H1 (cell line): Measurements from ENCODE around the gene ACOT12. TPM values are rescaled to one million over a fixed set of nuclear protein-coding genes. Genes with fewer than 3 reads are reported as not detected.

ENCODE experiments used
- CTCF ChIA-PET: fragments of 300-600 bp; sonication (Branson Sonifier 250); formaldehyde crosslinking; loops from one replicate; lab custom pipeline; 2021; ENCODE audit not compliant: partially characterized antibody; lab: Charles Lee
- POLR2A ChIA-PET: fragments of 300-600 bp; sonication (Branson Sonifier 250); formaldehyde crosslinking; loops from one replicate; lab custom pipeline; 2021; ENCODE audit warnings: inconsistent platforms; ENCODE audit not compliant: partially characterized antibody; lab: Charles Lee
- DNase-seq, 2 experiments: peaks; one replicate each; pipeline versions ENCODE4 v3.0.0 to v3.0.0-alpha.2; 2010 to 2022; ENCODE audit warnings: low spot score in 2 of 2, low read depth in 1 of 2, mixed read lengths in 1 of 2
- FAIRE-seq: peaks from 2 replicates; lab custom pipeline; 2011; peaks lifted over from hg19 to GRCh38; lab: Jason Lieb, UNC
- H2AFZ ChIP-seq: 2 replicates; pipeline ENCODE4 v1.8.1; 2012; ENCODE audit warnings: low read length, inconsistent platforms
- H2AK5ac ChIP-seq: 2 replicates; pipeline ENCODE4 v1.6.1; 2013; ENCODE audit warnings: low read depth, low read length
- H2BK120ac ChIP-seq: replicated peaks from 2 replicates; pipeline ENCODE3; 2013; ENCODE audit warnings: low read depth, low read length, inconsistent platforms
- H2BK12ac ChIP-seq: 2 replicates; pipeline ENCODE4 v1.6.1; 2013; ENCODE audit warnings: low read depth, low read length
- H2BK15ac ChIP-seq: 2 replicates; pipeline ENCODE4 v1.6.1; 2013; ENCODE audit warnings: low read length
- H2BK20ac ChIP-seq: 2 replicates; pipeline ENCODE4 v1.6.1; 2013; ENCODE audit warnings: low read length
- H2BK5ac ChIP-seq: 2 replicates; pipeline ENCODE4 v1.6.1; 2013; ENCODE audit warnings: low read depth, low read length
- H3K14ac ChIP-seq: 2 replicates; pipeline ENCODE4 v1.6.1; 2013; ENCODE audit warnings: inconsistent platforms; ENCODE audit not compliant: insufficient read length
- H3K18ac ChIP-seq: 2 replicates; pipeline ENCODE4 v1.6.1; 2013; ENCODE audit warnings: low read length; ENCODE audit errors: extremely low read depth
- H3K23ac ChIP-seq: 2 replicates; pipeline ENCODE4 v1.6.1; 2013; ENCODE audit warnings: inconsistent platforms; ENCODE audit not compliant: insufficient read length
- H3K23me2 ChIP-seq: 2 replicates; pipeline ENCODE4 v1.6.1; 2013; ENCODE audit warnings: low read depth, low read length
- H3K27ac ChIP-seq: 2 replicates; pipeline ENCODE4 v1.6.1; 2011; ENCODE audit warnings: low read depth, low read length, inconsistent platforms
- H3K27me3 ChIP-seq, 4 experiments: replicated peaks in 1 of 4; 1 replicate in 1 of 4; 2 replicates in 3 of 4; pipeline versions ENCODE4 v1.6.1 to v1.8.1; 2011 to 2013; ENCODE audit warnings: low read length in 3 of 4, mild to moderate bottlenecking in 3 of 4, inconsistent platforms in 2 of 4, mixed read lengths in 2 of 4, moderate library complexity in 1 of 4; ENCODE audit not compliant: control insufficient read depth in 3 of 4, insufficient read depth in 3 of 4; ENCODE audit errors: extremely low read depth in 1 of 4
- H3K36me3 ChIP-seq, 4 experiments: 2 replicates each; pipeline versions ENCODE4 v1.6.1 to v1.8.1; 2011 to 2013; ENCODE audit warnings: mild to moderate bottlenecking in 4 of 4, low read length in 3 of 4, moderate library complexity in 2 of 4, control low read depth in 1 of 4, inconsistent platforms in 1 of 4; ENCODE audit not compliant: insufficient read depth in 4 of 4, control insufficient read depth in 2 of 4
- H3K4ac ChIP-seq: replicated peaks from 2 replicates; pipeline ENCODE3; 2013; ENCODE audit warnings: low read length, low read depth, mixed read lengths, inconsistent platforms; ENCODE audit not compliant: insufficient read length
- H3K4me1 ChIP-seq, 4 experiments: replicated peaks in 1 of 4; 1 replicate in 1 of 4; 2 replicates in 3 of 4; pipeline versions ENCODE4 v1.6.1 to v1.8.1; 2011 to 2013; ENCODE audit warnings: low read length in 3 of 4, inconsistent platforms in 2 of 4, mixed read lengths in 1 of 4; ENCODE audit not compliant: insufficient read depth in 4 of 4, control insufficient read depth in 3 of 4
- H3K4me2 ChIP-seq, 2 experiments: 2 replicates each; pipeline versions ENCODE4 v1.6.1 to v1.8.1; 2011 to 2013; ENCODE audit warnings: low read depth in 2 of 2, low read length in 2 of 2, control low read depth in 1 of 2, inconsistent platforms in 1 of 2, mild to moderate bottlenecking in 1 of 2; ENCODE audit not compliant: insufficient read depth in 1 of 2
- H3K4me3 ChIP-seq, 4 experiments: fragments of 200-600, 300-600 bp in 1 of 4; sonication (generic), shearing (Covaris generic), sonication (Bioruptor Twin) in 1 of 4; 2 replicates each; pipeline versions ENCODE4 v1.5.1 to v1.8.1; 2011 to 2016; ENCODE audit warnings: low read length in 4 of 4, low read depth in 3 of 4, control low read depth in 2 of 4, inconsistent platforms in 2 of 4, mild to moderate bottlenecking in 2 of 4, mixed read lengths in 1 of 4, moderate library complexity in 1 of 4; ENCODE audit not compliant: insufficient read depth in 2 of 4; ENCODE audit errors: extremely low read depth in 1 of 4
- H3K56ac ChIP-seq: replicated peaks from 2 replicates; pipeline ENCODE3; 2013; ENCODE audit warnings: low read depth, mild to moderate bottlenecking, mixed read lengths, low read length, inconsistent platforms; ENCODE audit not compliant: insufficient read length
- H3K79me1 ChIP-seq: 2 replicates; pipeline ENCODE4 v1.6.1; 2013; ENCODE audit warnings: low read depth, low read length, control low read depth
- H3K79me2 ChIP-seq, 2 experiments: 2 replicates each; pipeline versions ENCODE4 v1.6.1 to v1.8.1; 2012 to 2013; ENCODE audit warnings: low read length in 2 of 2, mild to moderate bottlenecking in 2 of 2, inconsistent platforms in 1 of 2; ENCODE audit not compliant: insufficient read depth in 2 of 2, control insufficient read depth in 1 of 2
- H3K9ac ChIP-seq, 4 experiments: replicated peaks in 1 of 4; 1 replicate in 1 of 4; 2 replicates in 3 of 4; pipeline versions ENCODE4 v1.6.1 to v1.8.1; 2011 to 2013; ENCODE audit warnings: low read depth in 3 of 4, low read length in 3 of 4, control low read depth in 2 of 4, mild to moderate bottlenecking in 2 of 4, moderate library complexity in 2 of 4, inconsistent platforms in 1 of 4; ENCODE audit errors: extremely low read depth in 1 of 4
- H3K9me3 ChIP-seq, 2 experiments: 2 replicates each; pipeline versions ENCODE4 v1.6.1 to v1.8.1; 2012 to 2013; ENCODE audit warnings: mild to moderate bottlenecking in 2 of 2, moderate library complexity in 2 of 2, control low read depth in 1 of 2, inconsistent platforms in 1 of 2, low read depth in 1 of 2, low read length in 1 of 2, mixed read lengths in 1 of 2; ENCODE audit not compliant: insufficient read depth in 2 of 2
- H4K20me1 ChIP-seq, 2 experiments: replicated peaks in 1 of 2; 2 replicates each; pipeline versions ENCODE3 to v1.8.1; 2011 to 2013; ENCODE audit warnings: inconsistent platforms in 2 of 2, low read length in 2 of 2, mild to moderate bottlenecking in 1 of 2; ENCODE audit not compliant: insufficient read depth in 2 of 2, control insufficient read depth in 1 of 2
- H4K5ac ChIP-seq: 2 replicates; pipeline ENCODE4 v1.6.1; 2013; ENCODE audit warnings: low read length, low read depth, mixed read lengths, inconsistent platforms; ENCODE audit not compliant: insufficient read length
- H4K8ac ChIP-seq: 2 replicates; pipeline ENCODE4 v1.8.0; 2013; ENCODE audit warnings: mild to moderate bottlenecking, moderate library complexity, low read length, inconsistent platforms; ENCODE audit not compliant: insufficient read depth; ENCODE audit errors: extremely low read depth
- H4K91ac ChIP-seq: replicated peaks from 2 replicates; pipeline ENCODE3; 2013; ENCODE audit warnings: low read length, mixed read lengths, inconsistent platforms; ENCODE audit not compliant: insufficient read length
- CBX5 ChIP-seq: fragments of 300-800, 300-1000 bp; sonication (generic); IDR thresholded peaks from 2 replicates; pipeline ENCODE4 v1.7.1; 2016; ENCODE audit warnings: antibody characterized with exemption, low read length, low read depth
- POLR2A ChIP-seq, 2 experiments: IDR thresholded peaks; 1 replicate in 1 of 2; 2 replicates in 1 of 2; pipeline ENCODE4 v1.6.1; 2011; ENCODE audit warnings: low read depth in 2 of 2, low read length in 2 of 2, mild to moderate bottlenecking in 2 of 2; ENCODE audit errors: control extremely low read depth in 1 of 2
- WGBS, 2 experiments: shearing (Covaris generic) in 1 of 2; methylation state at CpG; one replicate each; pipeline versions ENCODE4 v1.1.6 to v1.1.7; 2013 to 2015; ENCODE audit warnings: low lambda C conversion rate in 2 of 2, mixed read lengths in 2 of 2, inconsistent platforms in 1 of 2, low coverage in 1 of 2, missing lambda C conversion rate in 1 of 2; ENCODE audit not compliant: insufficient replicate concordance in 2 of 2, insufficient coverage in 1 of 2, insufficient read length in 1 of 2; ENCODE audit errors: extremely low coverage in 1 of 2, missing lambda C conversion rate in 1 of 2; 5-methylcytosine and 5-hydroxymethylcytosine counted together
- polyA plus RNA-seq, 7 experiments: library from polyadenylated mRNA; depleted of rRNA in 3 of 7; stranded (reverse) in 5 of 7; unstranded in 2 of 7; fragments of >200 nt in 5 of 7; fragments of 200-250 nt in 2 of 7; gene quantifications; 1 replicate in 5 of 7; 2 replicates in 1 of 7; 4 replicates in 1 of 7; pipeline versions ENCODE4 v1.2.1 to v1.2.3, GENCODE V29; 2011 to 2013; ENCODE audit warnings: missing spikeins in 2 of 7, mixed read lengths in 2 of 7
- total RNA-seq: library from RNA; stranded (reverse); fragmentation: NEBNext Ultra II Directional; extraction: Animal tissue kit (Norgen Biotek cat#: 25700); gene quantifications from 2 replicates; pipeline ENCODE4 v1.2.1, GENCODE V29; 2021

The ACOT12 gene
- total and polyA plus RNA-seq, 2 of the 8 experiments (the other 6 are each of a cell fraction or from before 2014, with no cell fraction given) = 0.29 TPM; not detected in 1

- Histone ChIP-seq H2BK20ac (no peak overlapping the region), H2AFZ (no peak overlapping the region), H3K18ac (no peak overlapping the region), H3K9ac (no peak overlapping the region)
- TF ChIP-seq POLR2A (IDR thresholded peaks at IDR 0.05; ENCODE audit: control extremely low read depth in 1 of 2, low read depth in 2 of 2, low read length in 2 of 2) (no peak), CBX5 (no peak)
- TF ChIP-seq, all 59 proteins: peak for 0
- 100% methylated on average over 1 of the region's 1 CpG; no CpG with 5 or more reads in 1 of the 2 experiments for WGBS, 2 experiments
- Histone ChIP-seq H3K23ac (no peak overlapping the region), H3K14ac (no peak overlapping the region), H3K4me2 (no peak overlapping the region), H2BK15ac (no peak overlapping the region), H3K9me3 (no peaks in the 10 kb centered on the region), H3K4me1 (no peaks in the 10 kb centered on the region), H2BK5ac (no peak overlapping the region), H3K4ac (no peak overlapping the region), H3K56ac (no peak overlapping the region), H4K20me1 (no peaks in the 10 kb centered on the region), H2BK12ac (no peak overlapping the region), H3K27ac (no peak overlapping the region), H2BK120ac (no peak overlapping the region), H4K8ac (no peak overlapping the region), H4K5ac (no peak overlapping the region), H3K36me3 (no peaks in the 10 kb centered on the region; a peak in 1 of 8 replicates), H3K27me3 (no peaks in the 10 kb centered on the region), H3K4me3 (no peak overlapping the region), H3K79me2 (no peaks in the 10 kb centered on the region), H4K91ac (no peak overlapping the region), H3K79me1 (no peaks in the 10 kb centered on the region), H2AK5ac (no peak overlapping the region), H3K23me2 (no peaks in the 10 kb centered on the region)
- ChIA-PET POLR2A (no interaction called here), CTCF (interaction anchor here (0.8 to 2.9 kb wide), 8 partner anchors 13 to 741 kb away, joined by 3 to 11 read pairs (median 4); partner anchors contain the start of gene ACOT12)
- DNase-seq (no peak), FAIRE-seq (no peak)
These were observed 30.8 kb upstream of the ACOT12 start for GRCh38 chr5:81424728-81425127.
